NCI-H2171 treated with DMSO at 0.1 percent for 48 hours (cell line): Measurements from ENCODE around the gene IRF2BP1.
"Not testable (repeated sequence)": the region's sequence is repeated elsewhere in the genome, so short reads cannot be mapped to it uniquely, and the experiment has no call there.

Experiments
- DNase-seq: peaks from one replicate; lab custom pipeline; 2025; lab: John Stamatoyannopoulos, UW

IRF2BP1 gene

DNA sequence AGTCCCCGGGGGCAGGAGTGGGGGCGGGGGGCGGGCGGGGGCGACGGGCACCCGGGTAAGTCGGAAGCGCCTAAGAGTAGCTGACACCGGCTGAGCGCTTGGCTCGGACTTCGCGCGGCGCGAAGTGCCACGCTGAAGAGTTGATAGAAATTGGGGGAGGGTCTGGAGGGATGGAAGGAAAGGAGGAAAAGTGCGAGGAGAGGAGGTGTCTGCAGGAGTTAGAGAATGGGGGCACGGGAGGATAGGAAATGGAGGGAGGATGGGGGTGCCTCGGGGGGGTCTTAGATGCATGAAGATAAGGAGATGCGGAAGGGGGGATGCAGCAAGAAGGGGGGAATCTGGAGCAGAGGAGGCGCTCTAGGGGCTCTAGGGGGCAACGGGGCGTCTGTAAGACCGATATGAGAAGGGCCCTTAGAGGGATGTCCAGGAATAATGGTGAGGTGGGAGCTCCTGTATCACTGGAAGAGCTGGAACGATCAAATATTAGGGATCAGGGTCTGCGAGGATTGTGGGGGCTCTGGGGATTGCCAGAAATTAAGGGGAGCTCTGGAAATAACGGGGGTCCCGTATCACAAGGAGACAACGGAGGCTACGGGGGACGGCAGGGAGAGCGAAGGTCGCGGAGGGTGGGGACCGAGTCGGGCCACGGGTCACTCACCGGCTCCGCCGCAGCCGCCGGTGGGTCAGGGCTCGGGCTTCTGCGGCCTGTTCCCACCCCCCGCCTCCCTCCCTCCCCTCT, 16.1 kb upstream of the IRF2BP1 start, which contains the start of gene MYPOP:
Gene MYPOP, minus strand, starts transcription at position 702 of the 739 bp plus-strand sequence. CDS start 840 bp downstream, outside the sequence.
- peak; percentile 41 for DNase-seq

DNA sequence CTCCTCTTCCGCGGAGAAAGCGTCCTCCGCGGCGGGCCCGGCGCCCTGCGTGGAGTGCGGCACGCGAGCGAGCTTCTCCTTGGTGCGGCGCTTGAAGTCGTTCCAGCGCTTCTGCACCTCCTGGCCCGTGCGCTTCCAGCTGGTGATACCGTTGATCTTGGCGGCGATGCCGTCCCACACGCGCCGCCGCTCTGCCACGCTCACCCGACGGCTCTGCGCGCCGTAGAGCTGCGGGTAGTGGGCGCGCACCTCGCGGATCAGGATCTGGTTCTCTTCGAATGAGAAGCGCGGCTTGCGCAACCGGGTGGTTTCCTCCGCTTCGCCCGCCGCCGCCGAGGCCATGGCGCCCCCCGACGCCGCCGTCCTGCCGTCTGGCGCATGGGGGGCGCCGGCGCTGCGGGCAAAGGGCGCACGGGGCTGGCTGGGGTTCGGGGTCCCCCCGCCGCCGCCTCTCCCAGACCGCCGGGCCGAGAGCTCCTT, 15.5 kb upstream of the IRF2BP1 start:
- peak; percentile 25 for DNase-seq

DNA sequence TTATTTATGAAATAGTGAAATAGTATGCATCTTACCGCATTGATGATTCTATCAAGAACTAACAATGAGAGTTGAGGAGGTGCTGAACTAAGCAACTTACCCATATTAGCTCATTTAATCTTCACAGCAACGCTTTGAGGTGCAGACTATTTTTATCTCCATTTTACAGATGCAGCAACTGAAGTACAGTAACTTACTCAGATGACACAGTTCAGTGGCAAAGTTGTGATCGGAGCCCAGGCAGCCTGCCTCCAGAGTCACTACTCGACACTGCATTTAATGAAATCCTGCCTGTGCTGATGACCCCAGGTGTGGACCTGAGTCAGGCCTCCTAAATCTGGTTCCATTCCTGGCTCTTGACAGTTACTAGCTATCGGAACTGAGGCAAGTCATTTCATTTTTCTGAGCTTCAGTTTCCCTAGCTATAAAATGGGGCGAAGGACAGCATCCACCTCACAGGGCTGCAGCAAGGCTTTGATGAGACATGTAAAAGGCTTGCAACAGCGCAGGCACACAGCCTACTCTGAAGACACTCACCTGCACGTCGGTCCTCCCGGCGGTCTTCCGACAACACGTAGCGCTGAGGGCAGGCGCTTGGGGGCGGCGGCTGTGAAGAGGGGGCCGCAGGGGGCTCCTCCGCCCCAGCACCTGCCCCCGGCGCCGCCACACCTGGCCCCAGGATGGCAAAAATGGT, 14.9 kb upstream of the IRF2BP1 start:
- DNase-seq, result no peak

DNA sequence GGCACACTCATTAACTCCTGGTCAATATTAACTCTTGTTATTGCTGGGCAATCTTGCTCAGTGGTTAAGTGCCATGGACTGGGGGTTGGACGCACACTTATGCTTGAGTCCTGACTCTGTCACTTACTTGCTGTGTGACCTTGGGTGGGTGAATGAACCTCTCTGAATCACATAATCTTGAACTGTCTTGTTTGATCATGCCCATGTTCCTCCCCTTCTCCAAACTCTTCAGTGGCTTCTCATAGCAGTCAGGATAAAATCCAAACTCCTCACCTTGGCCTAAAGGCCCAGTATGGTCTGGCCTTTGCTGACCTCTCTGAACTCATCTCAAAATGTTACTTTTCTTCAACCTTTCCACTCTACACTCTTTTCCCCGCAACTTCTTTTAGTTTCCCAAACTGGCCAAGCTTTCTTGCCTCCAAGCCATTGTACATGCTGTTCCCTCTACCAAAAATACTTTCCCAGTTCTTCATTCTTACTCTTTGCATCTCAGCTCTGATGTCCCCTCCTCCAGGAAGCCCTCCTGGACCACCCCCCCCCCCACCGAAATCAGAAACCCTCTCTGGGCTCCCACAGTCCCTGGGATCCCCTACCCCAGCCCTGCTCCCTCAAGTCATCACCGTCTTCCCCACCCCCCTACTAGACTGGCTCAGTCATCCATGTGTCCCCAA, 14.1 kb upstream of the IRF2BP1 start:
- no peak for DNase-seq

DNA sequence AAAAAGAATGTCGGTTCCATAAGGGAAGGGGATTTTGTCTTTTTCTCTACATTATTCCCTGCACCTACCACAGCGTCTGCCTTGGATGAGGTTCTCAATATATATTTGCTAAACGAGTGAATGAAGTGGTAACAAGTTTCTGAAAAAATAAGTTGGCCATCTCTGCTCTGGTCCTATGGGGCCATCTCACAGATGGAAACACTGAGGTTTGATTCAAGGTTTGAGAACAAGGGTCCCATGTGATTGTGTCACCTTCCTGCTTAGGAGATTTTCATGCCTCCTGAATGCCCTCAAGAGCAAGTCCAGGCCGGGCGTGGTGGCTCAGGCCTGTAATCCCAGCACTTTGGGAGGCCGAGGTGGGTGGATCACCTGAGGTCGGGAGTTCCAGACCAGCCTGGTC, 13.3 kb upstream of the IRF2BP1 start:
- DNase-seq, result no peak

DNA sequence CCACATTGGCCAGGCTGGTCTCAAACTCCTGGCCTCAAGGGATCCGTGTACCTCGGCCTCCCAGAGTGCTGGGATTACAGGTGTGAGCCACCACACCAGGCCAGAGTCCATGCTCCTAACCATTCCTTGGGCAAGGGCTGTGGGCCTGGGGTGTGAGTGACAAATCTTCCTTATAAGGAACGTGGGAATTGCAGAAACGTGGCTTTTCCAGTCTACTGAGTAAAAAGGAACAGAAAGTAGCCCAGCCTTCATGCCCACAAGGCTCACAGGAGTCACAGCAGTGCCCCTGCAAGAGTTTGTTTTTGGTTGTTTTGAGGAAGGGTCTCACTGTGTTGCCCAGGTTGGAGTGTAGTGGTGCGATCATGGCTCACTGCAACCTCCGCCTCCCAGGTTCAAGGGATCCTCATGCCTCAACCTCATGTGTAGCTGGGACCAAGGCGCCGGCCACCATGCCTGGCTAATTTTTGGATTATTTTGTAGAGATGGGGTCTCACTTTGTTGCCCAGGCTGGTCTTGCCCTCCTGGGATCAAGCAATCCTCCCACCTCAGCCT, 11.4 kb upstream of the IRF2BP1 start:
- no peak for DNase-seq

DNA sequence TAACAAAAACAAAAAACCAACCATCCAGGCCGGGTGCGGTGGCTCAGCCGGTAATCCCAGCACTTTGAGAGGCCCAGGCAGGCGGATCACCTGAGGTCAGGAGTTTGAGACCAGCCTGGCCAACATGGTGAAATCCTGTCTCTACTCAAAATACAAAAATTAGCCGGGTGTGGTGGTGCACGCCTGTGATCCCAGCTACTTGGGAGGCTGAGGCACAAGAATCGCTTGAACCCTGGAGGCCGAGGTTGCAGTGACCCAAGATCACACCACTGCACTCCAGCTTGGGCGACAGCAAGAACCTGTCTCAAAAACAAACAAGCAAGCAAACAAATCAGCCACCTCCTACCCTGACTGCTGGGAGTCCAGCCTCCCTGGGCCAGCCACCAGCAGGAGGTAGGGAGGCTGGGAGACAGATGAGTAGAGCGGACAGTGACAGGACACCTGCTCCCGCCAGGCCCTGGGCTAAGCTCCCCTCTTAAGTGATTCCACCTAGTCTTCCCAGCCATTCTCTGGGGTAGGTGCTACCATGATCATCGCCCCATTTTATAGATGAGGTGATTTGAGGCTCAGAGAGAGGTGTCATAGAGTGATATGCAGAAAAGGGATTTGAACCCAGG, 10.2 kb upstream of the IRF2BP1 start:
- not testable (repeated sequence) for DNase-seq

DNA sequence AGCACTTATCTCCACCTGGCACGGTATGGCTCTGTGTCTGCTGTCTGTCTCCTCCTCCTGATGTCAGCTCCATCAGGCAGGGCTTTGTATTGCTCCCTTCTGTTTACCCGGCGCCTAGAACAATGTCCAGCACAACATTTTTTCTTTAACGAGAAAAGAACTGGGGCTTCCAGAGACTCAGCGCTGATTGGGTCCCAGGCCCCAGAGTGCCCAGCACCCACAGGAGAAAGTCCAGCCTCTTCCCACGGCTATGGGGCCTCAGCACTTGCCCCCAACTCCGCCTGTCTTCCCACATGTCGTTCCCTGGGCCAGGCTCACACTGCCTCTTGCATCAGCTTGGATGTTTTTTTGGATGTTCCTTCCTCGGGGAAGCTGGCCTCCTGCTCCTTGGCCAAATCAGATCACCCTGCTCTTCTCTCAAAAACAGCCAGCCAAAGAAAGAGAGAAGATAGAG, 9.6 kb upstream of the IRF2BP1 start:
- no peak for DNase-seq

DNA sequence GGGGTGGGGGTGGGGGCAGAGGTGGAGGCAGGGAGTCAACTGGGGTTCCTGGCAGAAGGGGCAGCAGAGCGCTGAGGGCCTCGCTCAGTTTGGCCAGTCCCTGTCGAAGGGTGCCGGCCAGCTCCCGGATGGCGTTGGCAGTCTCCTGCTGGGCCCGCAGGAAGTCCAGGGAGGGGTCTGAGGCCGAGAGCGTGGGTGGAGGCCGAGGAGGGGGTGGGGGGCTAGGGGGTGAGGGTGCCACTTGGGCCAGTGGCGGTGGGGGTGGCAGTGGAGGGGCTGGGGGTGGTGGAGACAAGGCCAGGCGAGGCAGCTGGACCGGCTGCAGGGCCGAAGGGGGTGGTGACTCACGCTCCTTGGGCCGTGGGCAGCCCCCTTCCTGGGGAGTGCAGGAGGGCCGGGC, 4.9 kb upstream of the IRF2BP1 start:
- DNase-seq, result no peak

DNA sequence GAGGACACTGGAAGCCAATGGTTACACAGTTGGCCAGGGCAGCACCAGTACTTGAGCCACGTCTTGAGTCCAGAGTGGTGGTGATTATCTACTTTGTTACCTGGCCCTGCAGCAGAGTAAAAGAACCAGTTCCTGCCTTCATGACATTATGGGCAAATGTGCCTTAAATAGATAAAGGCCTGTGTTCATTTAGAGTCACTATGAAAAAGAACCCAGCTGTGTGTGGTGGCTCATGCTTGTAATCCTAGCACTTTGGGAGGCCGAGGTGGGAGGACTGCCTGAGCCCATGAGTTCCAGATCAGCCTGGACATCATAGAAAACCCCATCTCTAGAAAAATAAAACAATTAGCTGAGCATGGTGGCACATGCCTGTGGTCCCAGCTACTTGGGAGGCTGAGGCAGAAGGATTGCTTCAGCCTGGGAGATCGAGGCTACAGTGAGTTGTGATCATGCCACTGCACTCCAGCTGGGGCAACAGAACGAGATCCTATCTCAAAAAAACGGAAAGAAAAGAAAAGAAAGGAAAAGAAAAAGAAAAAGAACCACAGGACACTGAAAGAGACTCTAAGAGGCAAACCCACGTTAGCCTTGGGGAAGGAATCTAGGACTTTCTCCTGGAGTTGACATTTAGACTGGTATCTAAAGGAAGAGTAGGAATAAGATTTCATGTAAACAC, 3.4 kb upstream of the IRF2BP1 start:
- DNase-seq, result no peak

DNA sequence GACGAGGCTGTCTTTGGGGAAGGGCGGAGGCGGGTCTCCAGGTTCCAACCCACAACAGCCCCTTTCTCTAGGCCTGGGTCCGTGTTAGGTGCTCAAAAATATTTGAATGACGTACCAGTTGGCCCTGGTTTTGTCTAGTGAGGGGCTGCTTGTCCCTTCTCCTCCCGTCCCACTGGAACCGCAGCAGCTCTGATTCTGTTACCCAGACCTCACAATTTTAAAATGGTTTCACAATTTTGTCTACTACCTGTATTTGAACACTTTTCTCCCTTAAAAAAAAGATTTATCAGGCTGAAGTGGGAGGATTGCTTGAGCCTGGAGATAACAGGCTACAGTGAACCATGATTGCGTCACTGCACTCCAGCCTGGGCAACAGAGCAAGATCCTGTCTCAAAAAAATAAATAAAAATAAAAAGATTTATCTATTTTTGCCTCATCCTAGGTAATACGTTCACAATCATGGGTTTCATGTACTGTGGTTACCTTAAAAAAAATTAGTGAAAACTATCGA, 1.3 kb upstream of the IRF2BP1 start:
- DNase-seq, result no peak

DNA sequence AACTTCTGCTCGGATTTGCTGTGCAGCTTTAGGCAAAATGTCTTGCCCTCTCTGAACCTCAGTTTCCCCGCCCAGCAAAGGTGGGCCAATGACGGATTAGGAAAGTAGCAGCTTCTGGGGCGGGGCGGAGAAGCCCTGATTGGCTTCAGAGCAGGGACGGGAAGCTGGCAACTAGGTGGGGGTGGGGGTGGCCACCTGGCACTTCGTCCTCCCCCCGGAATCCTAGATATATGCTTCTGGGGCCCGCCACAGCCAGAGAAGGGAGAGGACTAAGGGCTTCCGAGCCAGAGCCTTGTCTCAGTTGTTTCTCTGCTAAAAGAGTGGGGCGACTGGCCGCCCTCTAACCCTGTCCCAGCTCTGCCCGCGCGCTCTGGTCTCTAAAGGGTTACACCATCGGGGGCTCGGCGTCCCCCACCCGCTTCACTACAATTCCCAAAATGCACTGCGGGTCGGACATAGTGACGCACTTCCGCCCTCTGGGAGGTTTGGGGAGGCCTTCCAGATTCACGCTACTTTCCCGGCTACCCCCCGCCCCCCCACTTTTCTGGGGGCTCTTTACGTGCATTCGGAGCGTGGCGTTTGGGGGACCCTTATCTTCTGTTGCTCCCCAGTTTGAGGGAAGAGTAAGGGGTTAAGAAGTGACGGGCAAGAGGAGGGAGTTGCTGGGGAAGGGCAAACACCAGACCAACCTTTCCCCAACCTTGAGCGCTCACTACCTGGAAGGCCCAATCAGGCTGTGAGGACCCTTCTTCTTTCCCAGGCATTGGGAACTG, 672 bp upstream of the IRF2BP1 start:
- peak; percentile 88 for DNase-seq

DNA sequence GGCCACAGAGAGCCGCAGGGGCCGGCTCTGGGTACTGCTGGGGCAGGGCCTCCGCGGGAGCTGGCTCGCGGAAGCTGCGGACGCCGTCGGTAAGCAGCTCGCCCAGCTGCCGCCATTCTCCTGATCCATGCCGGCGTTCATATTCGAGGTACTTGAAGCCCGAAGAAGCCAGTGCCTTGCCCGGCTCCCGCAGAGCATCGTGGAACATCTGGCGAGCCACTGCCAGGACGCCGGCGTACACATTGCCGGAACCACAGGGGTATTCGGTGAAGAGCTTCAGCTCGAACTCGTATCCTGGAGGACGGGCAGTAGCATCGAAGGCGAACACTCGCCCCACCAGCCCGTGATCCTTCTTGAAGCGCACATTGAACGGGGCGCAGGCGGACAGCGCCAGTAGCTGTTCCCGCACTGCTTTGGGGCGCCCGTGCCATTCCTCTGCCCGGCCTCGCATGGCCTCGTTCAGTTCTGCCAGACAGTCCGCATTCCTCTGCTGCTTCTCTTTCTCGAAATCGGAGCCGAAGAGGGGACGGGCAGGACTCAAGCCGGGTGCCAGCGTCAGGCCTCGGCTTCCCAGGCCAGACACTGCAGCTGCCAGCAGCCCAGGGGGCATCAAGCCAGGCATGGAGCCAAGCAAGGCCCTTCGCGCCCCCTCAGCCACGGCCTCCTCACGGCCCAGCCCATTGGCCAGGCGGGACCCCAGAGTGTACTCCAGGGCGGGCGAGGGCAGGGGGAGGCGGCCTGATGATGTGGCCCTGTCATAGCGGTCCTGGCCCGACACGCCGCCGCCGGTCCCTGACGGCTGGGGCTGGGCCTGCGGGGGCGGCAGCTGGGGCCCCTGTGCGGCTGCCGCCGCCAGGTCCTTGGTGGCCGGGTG, 1.0 kb downstream of the IRF2BP1 start:
- DNase-seq, result no peak

DNA sequence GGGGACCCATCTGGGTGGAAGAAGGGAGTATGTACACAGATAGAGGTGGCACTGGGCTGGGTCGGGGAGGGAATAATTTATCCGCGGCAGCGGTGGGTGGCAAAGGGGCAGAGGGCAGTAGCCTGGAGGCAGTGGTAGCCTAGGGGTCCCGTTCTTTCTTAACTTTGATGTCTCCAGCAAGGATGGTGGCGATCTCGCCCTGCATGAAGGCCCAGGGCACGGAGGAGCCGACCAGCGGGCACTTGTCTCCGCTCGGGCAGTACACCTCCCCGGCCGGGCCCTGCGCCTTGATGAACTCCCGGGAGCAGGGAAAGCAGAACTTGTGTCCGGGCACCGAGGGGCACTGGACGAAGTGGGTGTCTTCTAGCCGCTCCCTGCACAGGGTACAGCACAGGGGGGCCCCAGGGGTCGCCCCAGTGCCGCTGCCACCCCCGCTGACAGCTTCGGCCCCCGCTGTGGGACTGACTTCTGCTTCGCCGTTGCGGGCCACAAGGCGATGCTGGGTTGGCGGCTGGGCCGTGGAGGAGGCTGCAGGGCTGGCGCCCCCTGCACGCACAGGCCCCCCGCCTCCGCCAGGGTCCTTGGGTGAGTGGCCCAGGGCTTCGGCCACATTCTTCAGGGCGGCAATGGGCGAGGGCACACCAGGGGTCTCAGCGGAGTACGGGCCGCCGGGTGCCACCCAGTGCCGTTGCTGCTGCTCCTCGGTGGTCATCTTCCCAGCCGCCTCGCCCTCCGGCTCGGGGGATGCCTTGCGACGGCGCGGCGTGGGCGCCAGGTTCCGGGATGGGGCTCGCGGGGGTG, 1.9 kb downstream of the IRF2BP1 start:
- DNase-seq, result no peak

DNA sequence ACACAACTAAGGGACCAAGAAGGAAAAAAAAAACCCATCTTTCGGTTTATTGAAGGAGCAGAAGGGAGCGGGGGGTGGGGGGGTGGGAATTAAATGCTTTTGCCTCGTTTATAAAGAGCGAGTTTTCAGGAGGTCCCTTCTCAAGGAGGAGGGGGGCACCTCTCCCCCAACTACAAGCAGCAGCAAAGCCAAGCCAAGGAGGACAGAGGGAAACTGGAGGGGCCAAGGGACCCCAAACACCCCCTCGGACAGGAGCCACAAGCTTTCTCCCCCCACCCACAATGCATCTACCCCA, 2.4 kb downstream of the IRF2BP1 start:
- no peak for DNase-seq

DNA sequence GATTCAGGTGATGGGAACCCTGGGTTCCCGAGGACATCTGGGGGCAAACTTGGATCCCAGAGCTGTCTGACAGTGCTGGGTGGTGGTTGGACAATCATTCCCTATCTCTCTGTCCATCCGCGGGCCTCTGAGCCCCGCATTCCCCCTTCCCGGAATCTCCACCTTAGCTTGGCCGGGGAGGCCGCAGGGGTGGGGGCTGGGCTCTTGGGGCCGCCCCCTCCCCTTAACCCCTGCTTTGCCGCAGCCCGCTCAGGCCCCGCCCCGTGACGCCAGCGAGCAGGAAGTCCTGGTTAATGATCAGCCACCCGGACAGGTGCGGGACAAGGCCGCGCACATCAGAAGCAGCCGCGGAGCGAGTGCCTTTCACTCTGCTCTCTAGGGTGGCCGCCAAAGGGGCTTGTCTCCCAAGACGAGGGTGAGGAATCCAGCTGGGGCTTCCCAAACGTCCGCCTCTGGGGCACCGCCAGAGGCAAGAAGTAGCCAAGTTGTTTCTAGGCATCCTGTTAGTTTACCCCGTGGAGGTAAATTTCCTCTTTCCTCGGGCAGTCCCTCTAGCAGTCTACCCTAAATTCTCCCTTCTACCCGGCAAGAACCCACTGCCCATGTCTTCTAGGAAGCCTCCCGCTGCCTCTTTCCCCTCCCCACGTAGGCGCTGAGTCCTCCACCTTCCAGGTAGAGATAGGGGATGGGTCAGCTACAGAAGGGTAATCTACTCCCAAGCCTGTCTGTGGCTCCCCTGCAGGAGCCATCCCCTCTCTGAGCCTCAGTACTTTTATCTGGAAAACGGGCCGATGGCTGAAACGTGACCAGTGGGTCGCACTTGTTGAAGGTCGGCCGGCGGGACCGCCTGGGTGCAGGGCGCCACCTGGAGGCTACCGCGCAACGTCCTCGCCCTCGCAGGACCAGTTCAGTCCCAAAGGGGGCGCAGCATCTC, 3.0 kb downstream of the IRF2BP1 start:
- DNase-seq, result peak; percentile 80

DNA sequence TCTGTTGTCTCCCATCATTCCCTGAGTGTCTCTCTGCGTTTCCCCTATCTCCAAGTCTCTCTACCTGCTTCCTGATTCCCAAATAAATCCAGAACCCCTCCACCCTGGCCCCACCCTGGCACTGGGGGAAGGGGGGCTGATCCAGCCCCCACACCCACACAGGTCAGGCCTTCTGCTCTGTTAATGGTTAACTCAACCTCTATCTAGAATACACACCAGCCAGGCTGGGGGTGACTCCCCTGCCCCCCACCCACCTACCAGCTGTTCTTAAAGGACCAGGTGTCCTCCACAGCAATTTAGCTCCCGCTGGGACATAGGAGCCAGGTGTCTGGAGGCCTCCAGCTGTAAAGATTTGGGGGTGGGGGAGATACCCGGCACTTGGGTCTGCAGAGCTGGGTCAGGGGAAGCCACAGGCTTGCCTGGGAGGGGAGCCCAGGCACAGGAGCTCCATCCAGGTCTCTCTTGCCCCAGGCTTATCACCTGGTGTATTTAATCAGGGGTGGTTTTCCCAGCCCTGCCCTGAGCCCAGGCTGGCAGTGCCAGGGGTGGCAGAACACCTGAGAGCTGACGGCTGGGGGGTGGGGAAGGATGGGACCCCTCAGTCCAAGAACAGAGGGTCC, 3.9 kb downstream of the IRF2BP1 start:
- peak; percentile 82 for DNase-seq
